Dermis microvascular lymphatic vessel endothelial cell (primary cell): ENCODE data around the gene C1orf159. TPM values are rescaled to one million over a fixed set of nuclear protein-coding genes. Genes with fewer than 3 reads are reported as not detected.

Source experiments
- DNase-seq, 2 donors: peaks; one replicate each; pipeline versions ENCODE4 v3.0.0 to v3.0.0-alpha.2; 2010; ENCODE audit warnings: low read depth in 2 of 2
- total RNA-seq: library from RNA; depleted of rRNA; stranded (reverse); fragments of >200 nt; gene quantifications from 2 replicates; pipeline ENCODE4 v1.2.1, GENCODE V29; 2014

Gene C1orf159
- total RNA-seq, 1 donor from 2014 or later = 5.0 TPM

GRCh38 chr1:1092149-1092855 is 23.6 kb downstream of the C1orf159 start:
- DNase-seq = no peak

GRCh38 chr1:1091344-1092148 is 24.3 kb downstream of the C1orf159 start:
- DNase-seq = no peak

- DNase-seq = no peak
Observed at GRCh38 chr1:1090424-1091343, 25.2 kb downstream of the C1orf159 start.

- DNase-seq = no peak
Observed at GRCh38 chr1:1089731-1090423, 26.0 kb downstream of the C1orf159 start.

GRCh38 chr1:1088801-1089680 is 26.8 kb downstream of the C1orf159 start:
- no peak for DNase-seq

GRCh38 chr1:1088029-1088800 is 27.7 kb downstream of the C1orf159 start:
- no peak for DNase-seq

GRCh38 chr1:1087351-1088028 is 28.4 kb downstream of the C1orf159 start:
- DNase-seq = no peak

GRCh38 chr1:1086911-1087341 is 29.0 kb downstream of the C1orf159 start:
- no peak for DNase-seq

- DNase-seq = no peak
Observed at GRCh38 chr1:1085911-1086841, 29.7 kb downstream of the C1orf159 start.

GRCh38 chr1:1085171-1085841 is 30.6 kb downstream of the C1orf159 start:
- no peak for DNase-seq

GRCh38 chr1:1084372-1085170 is 31.3 kb downstream of the C1orf159 start:
- DNase-seq = no peak

- DNase-seq = no peak
Observed at GRCh38 chr1:1083416-1084371, 32.2 kb downstream of the C1orf159 start.

- DNase-seq = no peak
Observed at GRCh38 chr1:1082776-1083415, 33.0 kb downstream of the C1orf159 start.

- DNase-seq = no peak
Observed at GRCh38 chr1:1082239-1082775, 33.6 kb downstream of the C1orf159 start.
